HG02798 (cell line): Measurements from ENCODE around the gene RAB9B.
"Not testable (repeated sequence)": the region's sequence is repeated elsewhere in the genome, so short reads cannot be mapped to it uniquely, and the experiment has no call there.

Experiments used
- ATAC-seq: cut with Tn5 transposase; IDR thresholded peaks from one replicate; pipeline ENCODE4 v1.9.1; 2021; ENCODE audit warnings: mild to moderate bottlenecking; ENCODE audit not compliant: unreplicated experiment, poor library complexity

RAB9B gene

GRCh38 chrX:103817101-103817500, 15.0 kb downstream of the RAB9B start:
- not testable (repeated sequence) for ATAC-seq

GRCh38 chrX:103811858-103812257, 20.2 kb downstream of the RAB9B start:
- ATAC-seq: no peak

- ATAC-seq: no peak
Measured at GRCh38 chrX:103806862-103807474, 25.1 kb downstream of the RAB9B start.

- no peak for ATAC-seq
Measured at GRCh38 chrX:103805860-103806259, 26.2 kb downstream of the RAB9B start.

- ATAC-seq: no peak
Measured at GRCh38 chrX:103800318-103800717, 31.7 kb downstream of the RAB9B start.

GRCh38 chrX:103797691-103798090, 34.4 kb downstream of the RAB9B start:
- no peak for ATAC-seq

GRCh38 chrX:103794119-103794518, 37.9 kb downstream of the RAB9B start:
- ATAC-seq: no peak

GRCh38 chrX:103793545-103793940, 38.5 kb downstream of the RAB9B start:
- ATAC-seq: no peak

- ATAC-seq: no peak
Measured at GRCh38 chrX:103792916-103793544, 39.0 kb downstream of the RAB9B start.

- no peak for ATAC-seq
Measured at GRCh38 chrX:103791826-103792485, 40.1 kb downstream of the RAB9B start.

GRCh38 chrX:103791228-103791627, 40.8 kb downstream of the RAB9B start:
- ATAC-seq: no peak

- ATAC-seq: peak; percentile 73
Measured at GRCh38 chrX:103789004-103789403, 43.1 kb downstream of the RAB9B start.

GRCh38 chrX:103783971-103784370, 48.1 kb downstream of the RAB9B start:
- no peak for ATAC-seq

- no peak for ATAC-seq
Measured at GRCh38 chrX:103783196-103783595, 48.9 kb downstream of the RAB9B start.

GRCh38 chrX:103782640-103783039, 49.4 kb downstream of the RAB9B start:
- no peak for ATAC-seq

- ATAC-seq: no peak
Measured at GRCh38 chrX:103781706-103782105, 50.4 kb downstream of the RAB9B start.

GRCh38 chrX:103781062-103781402, 51.0 kb downstream of the RAB9B start:
- ATAC-seq: no peak

- no peak for ATAC-seq
Measured at GRCh38 chrX:103780336-103781061, 51.6 kb downstream of the RAB9B start.

- no peak for ATAC-seq
Measured at GRCh38 chrX:103779141-103779789, 52.8 kb downstream of the RAB9B start.

GRCh38 chrX:103776546-103776945, 55.5 kb downstream of the RAB9B start, which contains the start of gene PLP1:
Gene PLP1, plus strand, starts transcription at chrX:103776840. Its CDS starts 156 bp downstream, at chrX:103776996.
- no peak for ATAC-seq
